Measurements from ENCODE around the gene GRPEL1.

The GRPEL1 gene

DNA sequence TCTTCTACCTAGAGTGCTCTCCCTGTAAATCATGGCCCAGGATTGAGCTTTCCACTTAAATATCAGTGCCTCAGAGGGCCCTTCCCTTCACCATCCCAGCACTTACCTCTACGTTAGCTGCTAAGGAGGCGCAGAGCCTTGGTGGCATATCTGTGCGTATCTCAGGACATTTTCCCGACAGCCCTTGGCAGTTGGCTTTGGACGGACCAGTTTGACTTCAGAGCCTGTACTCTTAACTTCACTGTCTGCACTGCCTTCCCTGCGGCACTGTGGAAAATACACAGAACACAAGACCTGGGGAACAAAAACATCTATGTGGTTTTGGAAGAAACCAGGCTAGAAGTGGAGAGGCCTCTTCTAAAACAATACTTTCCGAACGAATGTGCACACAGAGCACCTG, 22.3 kb downstream of the GRPEL1 start:
- no peak for DNase-seq (ENCODE audit: low read depth, low spot score)

DNA sequence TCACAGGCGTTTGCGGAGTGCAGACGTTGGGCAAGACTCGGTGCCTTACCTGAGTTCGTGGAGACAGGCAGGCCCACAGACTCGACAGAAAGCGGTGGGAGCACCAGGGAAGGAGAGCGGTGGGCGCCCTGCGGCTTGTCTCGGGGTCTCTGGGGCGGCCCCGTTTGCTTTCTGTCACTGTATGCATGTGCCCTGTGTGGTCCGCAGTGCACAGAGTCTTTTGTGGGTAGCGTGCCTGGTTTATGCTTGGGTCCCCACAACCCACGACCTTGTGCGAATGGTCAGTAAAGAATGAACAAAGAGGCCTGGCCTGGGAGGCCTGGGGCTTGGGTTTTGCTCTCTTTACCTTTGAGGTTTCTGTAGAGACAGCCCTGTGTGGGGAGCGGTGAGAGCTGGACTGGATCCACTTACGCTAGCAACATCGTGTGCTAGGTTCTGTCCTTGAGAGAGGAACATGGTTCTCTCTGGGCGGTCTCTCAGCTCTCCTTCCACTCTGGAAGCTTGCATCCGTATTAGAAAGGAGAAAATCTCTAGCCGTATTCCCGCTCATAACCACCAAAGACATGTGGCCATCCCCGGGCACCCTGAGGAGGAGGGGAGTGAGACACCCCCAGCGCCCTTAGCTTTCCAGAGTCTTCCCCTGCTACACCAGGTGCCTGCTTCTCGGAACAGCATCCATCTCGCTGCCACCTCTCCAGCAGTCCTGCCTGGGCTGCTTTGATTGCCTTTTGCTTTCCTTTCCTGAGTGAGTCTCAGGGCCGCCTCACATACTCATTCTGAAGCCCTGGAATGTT, 23.5 kb downstream of the GRPEL1 start:
- DNase-seq (ENCODE audit: low read depth, low spot score), result no peak

DNA sequence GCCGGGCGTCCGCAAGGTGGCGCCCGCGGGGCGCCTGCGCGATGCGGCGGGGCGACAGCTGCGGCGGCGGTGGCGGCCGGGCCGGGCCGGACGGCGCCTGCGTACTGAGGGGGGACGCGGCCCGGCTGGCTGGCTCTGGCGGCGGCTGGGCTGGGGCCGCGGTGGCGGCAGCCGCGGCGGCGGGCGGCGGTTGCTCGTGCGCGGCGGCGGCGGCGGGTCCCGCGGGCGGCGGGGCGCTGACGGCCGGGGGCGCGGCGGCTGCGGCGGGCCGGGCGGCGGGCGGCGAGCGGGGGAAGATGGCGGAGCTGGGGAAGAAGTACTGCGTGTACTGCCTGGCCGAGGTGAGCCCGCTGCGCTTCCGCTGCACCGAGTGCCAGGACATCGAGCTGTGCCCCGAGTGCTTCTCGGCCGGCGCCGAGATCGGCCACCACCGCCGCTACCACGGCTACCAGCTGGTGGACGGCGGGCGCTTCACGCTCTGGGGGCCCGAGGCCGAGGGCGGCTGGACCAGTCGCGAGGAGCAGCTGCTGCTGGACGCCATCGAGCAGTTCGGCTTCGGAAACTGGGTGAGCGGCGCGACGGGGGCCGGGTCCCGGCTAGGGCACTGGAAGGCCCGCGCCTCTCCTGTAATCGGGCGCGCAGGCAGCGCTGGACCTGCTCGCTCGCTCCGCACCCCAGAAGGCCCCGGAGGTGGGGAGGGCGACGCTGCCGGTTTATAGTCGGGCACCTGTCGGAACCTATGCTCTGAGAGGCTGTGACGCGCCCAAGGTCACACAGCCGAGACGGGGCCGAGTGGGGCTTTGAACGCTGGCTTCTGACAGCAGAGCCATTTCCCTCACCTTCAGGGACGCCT, 24.4 kb downstream of the GRPEL1 start, which contains the start of gene TADA2B:
Gene TADA2B, plus strand, starts transcription at position 89 of the 853 bp plus-strand sequence. Its CDS starts 208 bp downstream, at position 297.
- DNase-seq (ENCODE audit: low read depth, low spot score), result peak; percentile 9

DNA sequence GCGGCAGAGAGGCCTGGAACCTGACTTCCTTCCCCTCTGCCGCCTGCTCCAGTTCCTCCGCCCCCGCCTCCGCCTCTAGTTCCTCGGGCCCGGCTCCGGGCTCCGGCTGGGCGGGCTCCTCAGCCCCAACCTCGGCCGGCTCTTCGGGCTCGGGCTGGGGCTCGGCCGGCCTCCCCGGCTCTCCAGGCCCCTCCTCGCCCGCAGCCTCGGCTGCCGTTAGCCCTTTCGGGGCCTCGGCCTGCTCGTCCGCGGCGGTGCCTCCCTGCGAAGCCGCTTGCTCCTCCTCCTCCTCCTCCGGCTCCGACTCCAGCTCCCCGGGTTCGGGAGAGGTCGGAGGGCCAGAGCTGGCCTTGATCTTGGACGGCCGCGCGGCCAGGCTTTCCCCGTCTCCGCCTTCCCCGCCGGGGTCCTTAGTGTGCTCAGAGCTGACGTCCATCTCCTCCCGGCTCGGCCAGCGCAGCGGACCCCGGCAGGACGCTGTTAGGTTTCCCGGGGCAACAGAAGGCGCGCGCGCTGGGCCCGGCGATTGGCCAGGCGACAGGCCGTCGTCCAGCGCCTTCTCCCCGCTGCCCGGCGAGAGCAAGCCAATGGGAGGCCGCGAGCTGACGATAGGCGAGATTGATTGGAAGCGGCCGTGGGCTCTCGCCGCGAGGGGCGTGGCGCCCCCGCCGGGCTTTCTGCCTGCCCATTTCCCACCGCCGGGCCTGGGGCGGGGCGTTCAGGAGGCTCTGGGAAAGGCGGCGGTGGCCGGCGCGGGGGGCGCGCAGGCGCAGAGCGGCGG, 25.2 kb downstream of the GRPEL1 start:
- peak; percentile 86 for DNase-seq (ENCODE audit: low read depth, low spot score)

DNA sequence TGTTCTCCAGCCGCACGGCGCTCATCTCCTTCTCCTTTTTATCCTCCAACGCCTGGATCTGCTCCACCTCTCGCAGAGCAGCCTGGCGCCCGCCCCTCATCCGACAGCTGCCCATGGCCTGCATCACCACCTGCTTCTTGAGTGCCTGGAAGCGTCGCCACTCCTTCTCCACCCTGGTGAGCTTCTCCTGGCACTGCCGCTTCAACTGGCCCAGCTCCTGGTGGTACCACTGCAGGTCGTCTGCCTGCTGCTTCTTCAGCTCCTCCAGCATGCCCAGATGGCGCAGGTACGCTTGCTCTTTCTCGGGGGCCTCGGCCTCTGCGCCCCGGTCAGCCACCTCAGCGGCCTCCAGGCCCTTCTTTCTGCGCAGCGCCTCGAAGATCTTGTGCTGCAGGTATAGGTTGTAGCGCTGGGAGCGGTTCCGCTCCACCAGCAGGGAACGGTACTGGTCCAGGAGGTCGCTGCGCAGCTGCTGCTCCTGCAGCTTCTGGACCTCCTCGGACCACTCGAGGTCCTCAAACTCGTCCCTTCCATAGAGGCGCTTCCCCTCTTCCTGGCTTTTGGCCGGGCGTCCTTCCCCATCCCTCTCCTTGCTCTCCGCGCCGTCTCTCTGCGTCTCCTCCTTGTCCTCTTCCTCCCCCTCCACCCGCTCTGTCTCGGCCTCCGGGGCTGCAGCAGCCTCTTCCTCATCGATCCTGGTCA, 25.9 kb downstream of the GRPEL1 start:
- no peak for DNase-seq (ENCODE audit: low read depth, low spot score)

DNA sequence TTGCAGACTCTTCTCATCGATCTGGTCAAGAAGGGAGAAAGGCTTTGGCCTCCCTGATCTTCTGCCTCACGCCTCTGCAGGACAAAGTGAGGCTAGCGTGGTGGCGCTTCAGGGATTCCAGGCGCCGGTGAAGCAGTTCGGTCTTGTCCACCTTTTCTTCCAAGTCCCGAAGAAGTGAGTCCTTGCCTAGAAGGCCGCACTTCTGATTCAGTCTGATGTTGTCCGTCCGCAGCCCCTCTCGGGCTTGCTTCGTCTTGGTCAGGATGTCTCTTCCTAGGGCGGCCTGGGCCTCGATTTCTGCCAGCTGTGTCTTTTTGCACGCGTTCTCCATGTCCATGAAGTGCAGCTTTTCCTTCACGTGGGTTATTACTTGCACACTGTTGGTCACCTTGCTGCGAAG, 26.6 kb downstream of the GRPEL1 start:
- DNase-seq (ENCODE audit: low read depth, low spot score), result no peak

DNA sequence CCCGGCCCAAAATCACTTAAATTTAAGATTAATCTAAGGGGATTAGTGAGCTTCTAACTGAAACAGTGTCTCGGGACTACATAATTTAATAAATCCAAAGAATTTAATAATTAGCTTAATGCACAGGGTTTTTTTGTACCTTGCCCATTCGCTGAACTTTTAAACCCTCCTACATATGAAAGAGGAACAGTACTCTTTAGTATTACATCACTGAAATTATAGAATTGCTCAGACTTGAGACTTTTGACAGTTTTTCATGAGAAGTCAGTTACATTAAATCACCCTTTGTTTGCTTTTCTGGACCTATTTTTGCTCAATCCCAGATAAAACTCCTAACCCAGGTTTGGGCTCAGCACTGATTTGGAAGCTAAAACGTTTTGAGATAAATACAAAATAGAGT, 27.1 kb downstream of the GRPEL1 start:
- DNase-seq (ENCODE audit: low read depth, low spot score), result no peak

DNA sequence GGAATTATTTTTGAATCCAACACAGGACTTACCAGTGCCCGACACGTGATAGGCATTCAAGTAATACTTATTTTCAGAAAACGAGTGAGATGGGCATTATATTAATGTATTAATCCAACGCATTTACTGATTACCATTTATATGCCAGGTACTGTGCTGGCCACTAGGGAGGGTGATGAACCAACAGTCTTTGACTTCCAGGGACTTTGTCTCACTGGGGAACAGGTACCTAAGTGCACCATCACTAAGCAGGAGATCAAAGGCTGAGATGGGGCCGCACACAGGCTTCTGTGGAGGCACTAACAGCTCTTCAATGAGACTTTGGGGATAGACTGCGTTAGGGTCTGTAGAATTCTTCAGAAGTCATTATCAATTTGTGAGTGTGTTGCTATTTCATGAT, 30.4 kb downstream of the GRPEL1 start:
- no peak for DNase-seq (ENCODE audit: low read depth, low spot score)

DNA sequence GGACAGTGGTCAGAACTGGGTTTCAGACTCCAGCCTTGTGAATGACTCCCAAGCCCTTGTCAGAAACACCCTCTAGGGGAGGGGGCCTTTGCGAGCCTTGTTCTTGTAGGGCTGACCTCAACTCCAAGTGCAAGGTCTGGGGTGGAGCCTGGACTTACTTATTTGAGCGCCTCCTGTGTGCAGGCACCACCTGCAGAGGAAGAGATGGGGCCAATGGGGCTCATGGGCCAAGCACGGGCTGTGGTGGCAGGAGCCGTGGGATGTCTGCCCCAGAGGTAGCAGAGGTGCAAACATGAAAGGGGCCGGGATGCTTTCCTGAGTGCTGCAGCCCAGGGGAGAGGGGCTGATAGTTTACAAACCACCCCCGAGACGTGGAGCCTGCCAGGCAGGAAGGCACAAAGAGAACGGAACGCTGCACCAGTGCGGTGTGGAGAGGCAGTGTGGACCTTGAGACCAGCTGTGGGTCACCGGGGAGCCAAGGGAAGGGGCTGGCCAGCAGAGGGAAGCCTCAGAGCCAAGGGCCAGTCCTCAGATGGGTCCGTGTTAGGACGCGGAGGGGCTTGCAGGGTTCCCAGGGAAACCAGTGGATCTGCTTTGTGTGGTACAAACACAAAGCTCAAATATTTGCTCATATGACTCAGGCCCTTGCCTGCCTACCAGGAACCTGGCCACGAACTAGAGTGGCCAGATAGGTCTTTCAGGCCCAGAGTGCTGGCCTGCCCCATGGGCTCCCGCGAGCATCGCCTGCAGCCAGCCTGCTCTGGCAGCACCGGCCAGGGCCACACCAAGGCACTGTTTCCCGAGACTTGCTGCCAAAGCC, 33.4 kb downstream of the GRPEL1 start:
- DNase-seq (ENCODE audit: low read depth, low spot score), result no peak

DNA sequence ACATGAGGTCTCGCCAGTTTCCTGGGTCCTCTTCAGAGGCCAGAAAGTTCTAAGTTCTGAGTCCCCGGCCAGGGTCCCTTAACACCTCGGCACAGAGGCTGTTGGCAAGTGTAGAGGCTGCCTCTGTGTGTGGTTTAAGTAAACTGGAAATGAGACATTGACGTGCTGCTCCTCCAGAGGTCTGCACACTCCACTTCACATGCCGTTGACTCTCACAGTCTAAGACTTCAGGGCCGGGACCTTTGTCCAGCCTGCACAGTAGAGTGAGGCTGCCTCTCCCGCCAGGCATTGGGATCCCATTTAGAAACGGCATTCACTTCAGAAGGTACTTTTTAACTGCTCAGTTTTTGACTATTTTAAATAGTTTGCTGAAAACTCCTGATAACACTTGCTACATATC, 35.3 kb downstream of the GRPEL1 start:
- DNase-seq (ENCODE audit: low read depth, low spot score), result no peak

DNA sequence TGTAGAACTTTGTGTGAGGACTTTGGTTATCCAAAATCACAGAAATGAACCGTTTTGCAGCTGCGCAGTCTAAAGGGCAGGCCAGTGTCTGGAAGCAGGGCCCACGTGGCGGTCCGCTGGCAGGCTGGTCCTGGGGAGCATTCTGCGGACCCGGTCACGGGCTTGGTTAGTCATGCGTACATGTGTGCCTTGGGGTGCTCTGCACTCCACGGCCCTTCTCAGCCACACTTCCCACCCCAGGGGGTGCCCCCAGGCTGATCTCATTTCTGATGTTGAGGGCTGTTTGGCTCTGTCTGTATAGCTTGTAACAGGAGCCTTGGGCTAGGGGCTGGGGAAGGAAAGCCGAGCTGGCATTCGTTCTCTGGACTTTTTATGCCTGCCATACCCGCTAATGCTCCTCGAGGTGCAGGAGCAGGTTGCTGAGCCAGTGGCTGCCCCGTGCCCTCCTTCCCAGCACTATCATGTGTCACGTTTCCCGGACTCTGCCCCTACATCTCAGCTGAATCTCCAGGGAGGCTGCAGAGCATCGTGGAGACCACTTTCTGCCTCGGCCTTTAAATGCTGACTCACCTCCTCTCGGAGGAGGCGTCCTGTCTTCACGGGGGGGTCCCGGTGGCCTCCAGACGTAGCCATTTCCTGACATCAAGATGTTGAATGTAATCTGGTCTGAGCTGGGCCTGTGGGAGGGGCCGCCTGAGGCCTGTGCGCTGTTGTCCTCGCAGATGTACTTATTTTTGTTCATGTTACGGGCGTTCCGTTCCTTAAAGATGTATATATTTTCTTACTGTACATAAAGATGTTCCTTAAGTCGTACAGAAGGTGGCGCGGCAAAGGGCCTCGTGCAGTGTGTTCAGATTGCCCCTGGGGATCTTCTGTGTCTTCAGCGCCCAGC, 36.1 kb downstream of the GRPEL1 start:
- DNase-seq (ENCODE audit: low read depth, low spot score), result no peak

DNA sequence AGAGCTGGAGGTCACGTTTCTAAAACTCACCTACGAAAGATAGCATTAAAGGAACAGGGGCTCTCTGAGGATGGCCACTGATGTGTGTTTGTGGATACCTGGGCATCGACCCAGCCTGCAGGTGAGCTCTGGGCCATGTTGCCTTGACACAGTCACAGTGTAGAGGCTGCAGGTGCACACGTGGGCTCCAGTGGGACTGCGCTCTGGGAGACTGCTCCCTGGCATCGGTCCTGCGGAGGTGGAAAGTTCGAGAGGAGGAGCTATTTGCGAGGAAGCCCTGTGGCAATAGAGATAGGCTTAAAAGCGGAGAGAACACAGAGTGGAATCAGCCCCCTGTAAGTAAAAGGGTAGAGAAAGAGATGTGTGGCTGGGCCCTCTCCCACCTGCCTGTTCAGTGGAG, 37.0 kb downstream of the GRPEL1 start:
- DNase-seq (ENCODE audit: low read depth, low spot score), result no peak

DNA sequence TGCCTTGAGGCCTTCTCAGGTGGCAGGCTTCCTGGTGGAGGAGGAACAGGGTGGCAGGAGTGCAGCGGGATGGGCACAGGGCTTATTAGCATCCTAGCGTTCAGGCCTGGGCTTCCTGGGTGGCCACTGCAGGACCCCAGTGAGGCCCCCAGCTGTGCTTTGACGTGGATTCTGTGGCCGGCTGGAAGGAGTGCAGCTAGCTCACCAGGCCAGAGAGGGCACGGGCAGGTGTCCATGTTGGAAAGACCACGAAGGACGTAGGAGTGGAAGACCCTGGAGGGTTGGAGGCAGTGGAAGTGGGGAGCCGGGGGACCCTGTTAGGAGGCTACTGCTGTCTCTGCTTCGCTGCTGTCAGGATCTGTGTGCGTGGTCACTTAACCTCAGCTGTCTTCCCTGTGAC, 37.9 kb downstream of the GRPEL1 start:
- DNase-seq (ENCODE audit: low read depth, low spot score), result no peak

DNA sequence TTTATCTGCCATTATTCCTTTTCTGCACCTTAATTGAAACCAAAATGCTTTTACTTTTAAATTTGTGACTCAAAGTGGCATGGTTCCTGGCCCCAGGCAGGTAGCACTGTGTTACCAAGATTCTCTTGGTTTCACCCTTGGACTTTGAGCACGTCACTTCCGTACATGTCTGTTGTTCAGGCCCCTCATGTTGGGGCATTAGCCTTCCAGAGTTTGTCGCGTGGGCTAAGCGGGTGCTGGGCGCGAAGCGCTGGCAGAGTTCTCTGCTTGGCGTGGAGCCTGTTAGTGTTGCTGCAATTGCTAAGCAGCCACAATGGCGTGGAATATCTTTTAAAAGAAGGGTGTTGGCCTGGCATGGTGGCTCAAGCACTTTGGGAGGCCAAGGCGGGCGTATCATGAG, 38.7 kb downstream of the GRPEL1 start:
- DNase-seq (ENCODE audit: low read depth, low spot score), result no peak

DNA sequence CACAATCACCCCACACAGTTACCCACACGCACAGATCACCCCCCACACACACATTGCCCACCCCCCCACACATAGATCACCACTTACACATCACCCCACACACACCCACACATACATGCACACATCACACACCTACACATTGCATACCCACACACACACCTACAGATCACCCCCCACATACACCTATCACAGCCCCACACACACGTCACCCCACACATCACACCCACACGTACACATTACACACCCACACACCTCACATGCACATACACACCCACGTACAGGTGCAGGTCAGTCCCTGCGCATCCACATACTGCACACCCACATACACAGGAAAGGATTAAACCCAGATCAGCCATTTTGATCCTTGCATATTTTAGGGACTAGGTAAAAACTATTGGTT, 40.0 kb downstream of the GRPEL1 start:
- DNase-seq (ENCODE audit: low read depth, low spot score), result no peak

DNA sequence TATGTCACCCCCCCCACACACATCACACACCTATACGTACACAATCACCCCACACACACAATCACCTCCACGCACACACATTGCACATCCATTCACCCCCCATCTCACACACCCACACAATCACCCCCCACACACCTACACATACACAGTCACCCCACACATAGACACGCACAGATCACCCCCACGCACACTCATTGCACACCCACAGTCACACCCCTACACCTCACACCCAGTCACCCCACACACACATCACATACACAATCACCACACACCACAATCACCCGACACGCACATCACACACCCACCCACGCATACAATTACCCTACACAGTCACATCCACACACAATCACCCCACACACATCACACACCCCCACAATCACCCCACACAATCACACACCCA, 40.6 kb downstream of the GRPEL1 start:
- no peak for DNase-seq (ENCODE audit: low read depth, low spot score)

DNA sequence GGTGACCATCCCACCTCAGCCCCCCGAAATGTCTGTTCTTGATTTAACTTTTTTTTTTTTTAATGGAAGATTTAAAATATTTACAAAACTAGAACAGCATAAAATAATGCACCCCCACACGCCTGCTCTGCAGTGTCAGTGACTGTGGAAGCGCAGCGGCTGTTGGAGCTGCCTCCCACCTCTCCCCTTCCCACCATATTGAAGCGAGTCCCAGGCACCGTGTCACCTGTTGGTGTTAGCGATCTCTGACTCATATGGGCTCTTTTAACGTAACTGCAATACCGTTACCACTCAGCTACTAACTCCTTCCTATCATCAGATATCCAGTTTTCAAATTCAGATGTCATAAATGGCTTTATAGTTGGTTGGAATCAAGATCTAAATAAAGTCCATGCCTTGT, 41.8 kb downstream of the GRPEL1 start:
- no peak for DNase-seq (ENCODE audit: low read depth, low spot score)

DNA sequence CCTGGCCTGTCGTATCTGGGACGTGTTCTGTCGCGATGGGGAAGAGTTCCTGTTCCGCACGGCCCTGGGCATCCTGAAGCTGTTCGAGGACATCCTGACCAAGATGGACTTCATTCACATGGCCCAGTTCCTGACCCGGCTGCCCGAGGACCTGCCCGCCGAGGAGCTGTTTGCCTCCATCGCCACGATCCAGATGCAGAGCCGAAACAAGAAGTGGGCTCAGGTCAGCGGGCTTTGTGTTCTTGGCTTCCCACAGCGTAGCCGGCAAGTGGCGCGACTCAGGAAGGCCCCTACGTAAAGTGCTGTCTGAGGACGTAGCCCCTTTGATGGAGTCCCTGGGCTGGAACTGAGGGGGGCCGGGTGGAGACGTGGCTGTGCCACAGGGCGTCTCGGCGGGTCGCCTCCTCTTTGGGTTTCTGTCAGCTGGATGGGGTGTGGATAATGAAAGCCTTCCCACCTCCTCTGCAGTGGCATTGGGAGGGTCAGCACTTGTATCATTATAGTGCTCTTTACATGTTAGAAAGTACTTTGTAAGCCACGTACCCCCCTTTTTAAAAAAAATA, 42.7 kb downstream of the GRPEL1 start:
- no peak for DNase-seq (ENCODE audit: low read depth, low spot score)

DNA sequence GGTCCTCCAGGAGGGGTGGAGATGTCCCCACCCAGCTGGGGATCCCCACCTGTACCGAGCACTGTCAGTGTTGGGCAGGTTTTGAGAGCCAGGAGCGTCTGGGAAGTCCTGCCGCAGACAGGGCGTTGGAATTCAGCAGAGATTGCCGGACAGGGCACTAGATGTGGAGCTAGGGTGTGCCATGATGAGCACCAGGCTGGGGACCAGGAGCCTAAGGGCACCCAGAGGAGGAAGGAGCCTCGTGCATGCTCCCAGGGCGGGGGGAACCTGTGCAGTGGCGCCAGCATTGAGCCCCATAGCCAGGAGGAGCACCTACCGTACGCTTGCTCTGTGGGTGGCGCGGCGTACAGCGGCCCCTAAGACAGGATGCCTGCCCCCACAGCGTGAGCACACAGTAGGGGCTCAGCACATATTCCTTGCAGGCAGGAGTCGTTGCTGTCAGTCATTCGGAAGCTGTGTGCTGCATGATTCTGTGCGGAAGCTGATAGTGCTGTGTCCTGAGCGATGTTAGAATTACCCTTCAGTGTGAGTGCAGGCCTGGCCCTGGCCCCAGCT, 43.5 kb downstream of the GRPEL1 start:
- DNase-seq (ENCODE audit: low read depth, low spot score), result no peak

Data from activated naive CD8-positive, alpha-beta T cell treated with anti-CD3 and anti-CD28 coated beads, Interleukin-2, amount 50 U/mL, for 16 hours (primary cell).